ENCODE measurements around the gene RHOB.
A peak's percentile ranks its signal among the peaks of the same experiment; 100 is the strongest.

RHOB gene

GRCh38 chr2:20470211-20470610, 23.3 kb downstream of the RHOB start:
- H3K9me3 Mint-ChIP-seq = no peaks in the 10 kb centered on the region
- no peak overlapping the region for H3K4me3 Mint-ChIP-seq
- H3K27ac Mint-ChIP-seq = no peak overlapping the region
- no peaks in the 10 kb centered on the region for H3K4me1 Mint-ChIP-seq
- H3K36me3 Mint-ChIP-seq = no peaks in the 10 kb centered on the region
- no peak for ATAC-seq
- no peak for DNase-seq (ENCODE audit: low spot score in 2 of 2)

- no peak overlapping the region for H3K4me3 Mint-ChIP-seq
- DNase-seq (ENCODE audit: low spot score in 2 of 2) (no peak), ATAC-seq (no peak)
- no peaks in the 10 kb centered on the region for H3K36me3 Mint-ChIP-seq
- H3K9me3 Mint-ChIP-seq = no peaks in the 10 kb centered on the region
- H3K4me1 Mint-ChIP-seq = no peaks in the 10 kb centered on the region
- no peak overlapping the region for H3K27ac Mint-ChIP-seq
Observed at GRCh38 chr2:20471148-20471547, 24.3 kb downstream of the RHOB start.

- no peaks in the 10 kb centered on the region for H3K9me3 Mint-ChIP-seq
- H3K36me3 Mint-ChIP-seq = no peaks in the 10 kb centered on the region
- H3K4me1 Mint-ChIP-seq = no peaks in the 10 kb centered on the region
- DNase-seq (ENCODE audit: low spot score in 2 of 2) = no peak
- H3K4me3 Mint-ChIP-seq = no peak overlapping the region
- ATAC-seq = no peak
- H3K27ac Mint-ChIP-seq = no peak overlapping the region
Observed at GRCh38 chr2:20471902-20472559, 25.2 kb downstream of the RHOB start.

GRCh38 chr2:20472569-20472968, 25.7 kb downstream of the RHOB start:
- no peak for ATAC-seq
- no peaks in the 10 kb centered on the region for H3K4me1 Mint-ChIP-seq
- DNase-seq (ENCODE audit: low spot score in 2 of 2) = no peak
- no peaks in the 10 kb centered on the region for H3K9me3 Mint-ChIP-seq
- H3K27ac Mint-ChIP-seq = no peak overlapping the region
- no peaks in the 10 kb centered on the region for H3K36me3 Mint-ChIP-seq
- H3K4me3 Mint-ChIP-seq = no peak overlapping the region

- no peak for DNase-seq (ENCODE audit: low spot score in 2 of 2)
- no peak overlapping the region for H3K4me3 Mint-ChIP-seq
- no peaks in the 10 kb centered on the region for H3K36me3 Mint-ChIP-seq
- peak overlapping the region; percentile 40 for H3K27ac Mint-ChIP-seq
- H3K9me3 Mint-ChIP-seq = no peaks in the 10 kb centered on the region
- H3K4me1 Mint-ChIP-seq = peaks cover 3% of the 10 kb centered on the region
- ATAC-seq = no peak
Observed at GRCh38 chr2:20473128-20473527, 26.3 kb downstream of the RHOB start.

GRCh38 chr2:20474757-20475566, 28.1 kb downstream of the RHOB start:
- DNase-seq (ENCODE audit: low spot score in 2 of 2) = no peak
- no peaks in the 10 kb centered on the region for H3K9me3 Mint-ChIP-seq
- no peak overlapping the region for H3K27ac Mint-ChIP-seq
- H3K4me1 Mint-ChIP-seq = peaks cover 10% of the 10 kb centered on the region
- no peaks in the 10 kb centered on the region for H3K36me3 Mint-ChIP-seq
- ATAC-seq = no peak
- no peak overlapping the region for H3K4me3 Mint-ChIP-seq

- no peak for DNase-seq (ENCODE audit: low spot score in 2 of 2)
- H3K27ac Mint-ChIP-seq = no peak overlapping the region
- no peak for ATAC-seq
- peaks cover 10% of the 10 kb centered on the region for H3K4me1 Mint-ChIP-seq
- H3K4me3 Mint-ChIP-seq = no peak overlapping the region
- H3K36me3 Mint-ChIP-seq = no peaks in the 10 kb centered on the region
- H3K9me3 Mint-ChIP-seq = no peaks in the 10 kb centered on the region
Observed at GRCh38 chr2:20475567-20475952, 28.7 kb downstream of the RHOB start.

- Mint-ChIP-seq H3K4me1 (peaks cover 10% of the 10 kb centered on the region), H3K36me3 (no peaks in the 10 kb centered on the region), H3K4me3 (no peak overlapping the region), H3K9me3 (no peaks in the 10 kb centered on the region), H3K27ac (no peak overlapping the region)
- DNase-seq (ENCODE audit: low spot score in 2 of 2) = no peak
- no peak for ATAC-seq
Observed at GRCh38 chr2:20476481-20476880, 29.6 kb downstream of the RHOB start.

- no peak overlapping the region for H3K4me3 Mint-ChIP-seq
- no peak for ATAC-seq
- H3K9me3 Mint-ChIP-seq = no peaks in the 10 kb centered on the region
- H3K4me1 Mint-ChIP-seq = peaks cover 10% of the 10 kb centered on the region
- DNase-seq (ENCODE audit: low spot score in 2 of 2) = no peak
- no peak overlapping the region for H3K27ac Mint-ChIP-seq
- H3K36me3 Mint-ChIP-seq = no peaks in the 10 kb centered on the region
Observed at GRCh38 chr2:20476950-20477349, 30.1 kb downstream of the RHOB start.

- ATAC-seq (no peak), DNase-seq (ENCODE audit: low spot score in 2 of 2) (no peak)
- H3K4me3 Mint-ChIP-seq = no peak overlapping the region
- no peaks in the 10 kb centered on the region for H3K36me3 Mint-ChIP-seq
- H3K27ac Mint-ChIP-seq = no peak overlapping the region
- no peaks in the 10 kb centered on the region for H3K9me3 Mint-ChIP-seq
- peaks cover 10% of the 10 kb centered on the region for H3K4me1 Mint-ChIP-seq
Observed at GRCh38 chr2:20478961-20479360, 32.1 kb downstream of the RHOB start.

- Mint-ChIP-seq H3K4me1 (peaks cover 10% of the 10 kb centered on the region), H3K27ac (no peak overlapping the region), H3K9me3 (no peaks in the 10 kb centered on the region), H3K4me3 (no peak overlapping the region), H3K36me3 (no peaks in the 10 kb centered on the region)
- DNase-seq (ENCODE audit: low spot score in 2 of 2) (no peak), ATAC-seq (no peak)
Observed at GRCh38 chr2:20479835-20480234, 33.0 kb downstream of the RHOB start.

GRCh38 chr2:20480913-20481312, 34.0 kb downstream of the RHOB start:
- Mint-ChIP-seq H3K27ac (no peak overlapping the region), H3K9me3 (no peaks in the 10 kb centered on the region), H3K4me3 (no peak overlapping the region), H3K4me1 (peaks cover 10% of the 10 kb centered on the region), H3K36me3 (no peaks in the 10 kb centered on the region)
- DNase-seq (ENCODE audit: low spot score in 2 of 2) (no peak), ATAC-seq (no peak)

GRCh38 chr2:20481798-20482405, 35.0 kb downstream of the RHOB start:
- Mint-ChIP-seq H3K4me1 (peaks cover 10% of the 10 kb centered on the region), H3K9me3 (no peaks in the 10 kb centered on the region), H3K27ac (peak overlapping the region; percentile 46), H3K36me3 (no peaks in the 10 kb centered on the region), H3K4me3 (no peak overlapping the region)
- DNase-seq (ENCODE audit: low spot score in 2 of 2) (no peak), ATAC-seq (no peak)

- Mint-ChIP-seq H3K27ac (peak overlapping the region; percentile 46), H3K36me3 (no peaks in the 10 kb centered on the region), H3K9me3 (no peaks in the 10 kb centered on the region), H3K4me3 (no peak overlapping the region), H3K4me1 (peaks cover 10% of the 10 kb centered on the region)
- ATAC-seq (no peak), DNase-seq (ENCODE audit: low spot score in 2 of 2) (no peak)
Observed at GRCh38 chr2:20482725-20483124, 35.9 kb downstream of the RHOB start.

- no peak overlapping the region for H3K4me3 Mint-ChIP-seq
- no peak overlapping the region for H3K27ac Mint-ChIP-seq
- DNase-seq (ENCODE audit: low spot score in 2 of 2) (no peak), ATAC-seq (no peak)
- H3K9me3 Mint-ChIP-seq = no peaks in the 10 kb centered on the region
- H3K36me3 Mint-ChIP-seq = no peaks in the 10 kb centered on the region
- peaks cover 5% of the 10 kb centered on the region for H3K4me1 Mint-ChIP-seq
Observed at GRCh38 chr2:20483194-20483895, 36.5 kb downstream of the RHOB start.
